K562 (cell line): ENCODE data around the gene RAI14. TPM values are rescaled to one million over a fixed set of nuclear protein-coding genes. Genes with fewer than 3 reads are reported as not detected.
A peak's percentile ranks its signal among the peaks of the same experiment; 100 is the strongest.

Source experiments
- ESRRA ChIP-seq: fragments of 450-650 bp; IDR thresholded peaks from 2 replicates; pipeline ENCODE4 v1.6.1; 2014; ENCODE audit warnings: low read depth, mild to moderate bottlenecking, moderate library complexity, borderline replicate concordance
- PHF20 ChIP-seq: fragments of 450-650 bp; IDR thresholded peaks from 2 replicates; pipeline ENCODE4 v1.6.1; 2018; ENCODE audit not compliant: partially characterized antibody
- POLR2A ChIP-seq: fragments of 450-650 bp; conservative IDR thresholded peaks from 2 replicates; pipeline ENCODE4 v1.6.1; 2016
- PTTG1 ChIP-seq: fragments of 450-650 bp; IDR thresholded peaks from 2 replicates; pipeline ENCODE4 v1.6.1; 2016; ENCODE audit warnings: low read depth, mild to moderate bottlenecking, missing genetic modification characterization, missing compliant biosample characterization
- SIN3B ChIP-seq: fragments of 450-650 bp; IDR thresholded peaks from 2 replicates; pipeline ENCODE4 v1.6.1; 2017; ENCODE audit warnings: low read depth, mild to moderate bottlenecking, moderate library complexity
- ZFX ChIP-seq: sonication (generic); formaldehyde crosslinking; IDR thresholded peaks from 2 replicates; pipeline ENCODE4 v1.8.0; 2022; ENCODE audit warnings: mild to moderate bottlenecking, missing genetic modification reagents, moderate library complexity
- ZNF24 ChIP-seq: fragments of 450-650 bp; IDR thresholded peaks from 2 replicates; pipeline ENCODE4 v1.6.1; 2016
- ZNF324 ChIP-seq: fragments of 250-450 bp; sonication (Bioruptor Pico); IDR thresholded peaks from 2 replicates; pipeline ENCODE4 v1.4.0; 2020; ENCODE audit warnings: mild to moderate bottlenecking
- polyA plus RNA-seq, 8 experiments: library from polyadenylated mRNA; depleted of rRNA in 4 of 8; stranded (reverse) in 5 of 8; unstranded in 3 of 8; fragments of >200 nt; fragmentation: Nextera tagmentation in 2 of 8; fragmentation: Illumina TruSeq in 1 of 8; extraction: Ambion mirVana in 2 of 8; extraction: Trizol in 1 of 8; gene quantifications; 2 replicates each; pipeline versions ENCODE4 v1.2.1 to v1.2.3, GENCODE V29; 2011 to 2014; ENCODE audit warnings: inconsistent platforms in 1 of 8, missing spikeins in 1 of 8
- total RNA-seq, 7 experiments: library from RNA; depleted of rRNA in 6 of 7; stranded (reverse); fragments of >200 nt in 6 of 7; fragmentation: Illumina TruSeq in 2 of 7; extraction: Trizol in 2 of 7; gene quantifications; 2 replicates each; pipeline versions ENCODE4 v1.2.1 to v1.2.3, GENCODE V29; 2011 to 2021; ENCODE audit warnings: low replicate concordance in 1 of 7
- TF ChIP-seq, protein P1 (sequence below), 2 experiments: fragments of 450-650 bp in 1 of 2; sonication (generic) in 1 of 2; formaldehyde crosslinking in 1 of 2; IDR thresholded peaks; 2 replicates each; pipeline versions ENCODE4 v1.7.1 to v1.9.0; 2016 to 2022; ENCODE audit warnings: inconsistent platforms in 1 of 2, mild to moderate bottlenecking in 1 of 2, missing genetic modification reagents in 1 of 2
- TF ChIP-seq, protein P2 (sequence below): sonication (generic); formaldehyde crosslinking; IDR thresholded peaks from 2 replicates; pipeline ENCODE4 v1.8.1; 2023; ENCODE audit warnings: mild to moderate bottlenecking, missing genetic modification reagents
- TF ChIP-seq, protein P3 (sequence below): sonication (generic); formaldehyde crosslinking; IDR thresholded peaks from 2 replicates; pipeline ENCODE4 v1.8.0; 2022; ENCODE audit warnings: missing genetic modification reagents, mild to moderate bottlenecking, borderline replicate concordance

RAI14 gene
- total and polyA plus RNA-seq, 9 of the 15 experiments (the other 6 are each of a cell fraction or from before 2014, with no cell fraction given), result 11.3 to 82.5 (median 34.8) TPM

DNA sequence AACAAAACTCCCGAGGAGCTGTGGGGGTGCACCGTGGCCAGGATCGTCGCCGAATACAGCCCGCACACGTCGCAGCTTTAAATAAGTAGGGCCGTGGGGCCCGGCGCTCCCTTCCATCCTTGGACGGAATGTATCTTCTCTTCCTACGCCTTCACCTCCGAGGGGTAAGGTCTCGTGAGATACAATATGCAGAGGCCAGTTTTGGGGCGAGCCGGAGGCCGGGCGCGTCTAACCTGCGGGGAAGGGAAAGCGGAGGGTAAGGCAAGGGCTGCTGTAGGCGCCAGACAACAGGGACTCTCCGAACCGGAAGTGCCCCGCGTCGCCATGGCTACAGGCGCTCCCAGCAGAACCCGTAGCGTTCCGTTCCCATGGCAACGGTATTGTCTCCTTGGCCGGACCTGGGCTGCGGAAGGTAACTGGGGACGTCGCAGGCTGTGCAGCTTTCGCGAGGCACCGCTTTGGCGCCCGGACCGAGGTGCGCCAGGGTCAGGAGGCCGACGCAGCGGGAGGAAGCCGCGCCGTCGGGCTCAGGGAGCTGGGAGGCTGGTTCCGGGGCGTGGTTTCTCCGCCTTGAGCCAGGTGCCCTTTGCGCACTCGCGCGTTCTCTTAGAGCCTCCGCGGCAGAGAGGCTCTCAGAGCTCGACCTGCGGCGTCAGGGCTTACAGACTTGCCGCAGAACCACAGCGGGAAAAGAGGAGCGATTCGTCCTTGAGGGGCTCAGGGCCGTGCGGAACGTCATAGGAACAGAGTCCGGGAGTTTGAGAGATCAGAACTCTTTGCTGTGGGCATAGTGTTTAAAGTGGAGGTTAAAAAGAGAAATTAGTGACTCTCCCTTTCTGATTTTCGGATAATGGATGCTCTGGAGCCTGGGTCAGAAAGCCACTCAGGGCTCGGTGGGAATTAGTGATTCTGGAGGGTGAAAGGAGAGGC lies 182.9 kb downstream of the RAI14 start, which contains the start of gene TTC23L (continued):
- TF ChIP-seq, protein P1, sequence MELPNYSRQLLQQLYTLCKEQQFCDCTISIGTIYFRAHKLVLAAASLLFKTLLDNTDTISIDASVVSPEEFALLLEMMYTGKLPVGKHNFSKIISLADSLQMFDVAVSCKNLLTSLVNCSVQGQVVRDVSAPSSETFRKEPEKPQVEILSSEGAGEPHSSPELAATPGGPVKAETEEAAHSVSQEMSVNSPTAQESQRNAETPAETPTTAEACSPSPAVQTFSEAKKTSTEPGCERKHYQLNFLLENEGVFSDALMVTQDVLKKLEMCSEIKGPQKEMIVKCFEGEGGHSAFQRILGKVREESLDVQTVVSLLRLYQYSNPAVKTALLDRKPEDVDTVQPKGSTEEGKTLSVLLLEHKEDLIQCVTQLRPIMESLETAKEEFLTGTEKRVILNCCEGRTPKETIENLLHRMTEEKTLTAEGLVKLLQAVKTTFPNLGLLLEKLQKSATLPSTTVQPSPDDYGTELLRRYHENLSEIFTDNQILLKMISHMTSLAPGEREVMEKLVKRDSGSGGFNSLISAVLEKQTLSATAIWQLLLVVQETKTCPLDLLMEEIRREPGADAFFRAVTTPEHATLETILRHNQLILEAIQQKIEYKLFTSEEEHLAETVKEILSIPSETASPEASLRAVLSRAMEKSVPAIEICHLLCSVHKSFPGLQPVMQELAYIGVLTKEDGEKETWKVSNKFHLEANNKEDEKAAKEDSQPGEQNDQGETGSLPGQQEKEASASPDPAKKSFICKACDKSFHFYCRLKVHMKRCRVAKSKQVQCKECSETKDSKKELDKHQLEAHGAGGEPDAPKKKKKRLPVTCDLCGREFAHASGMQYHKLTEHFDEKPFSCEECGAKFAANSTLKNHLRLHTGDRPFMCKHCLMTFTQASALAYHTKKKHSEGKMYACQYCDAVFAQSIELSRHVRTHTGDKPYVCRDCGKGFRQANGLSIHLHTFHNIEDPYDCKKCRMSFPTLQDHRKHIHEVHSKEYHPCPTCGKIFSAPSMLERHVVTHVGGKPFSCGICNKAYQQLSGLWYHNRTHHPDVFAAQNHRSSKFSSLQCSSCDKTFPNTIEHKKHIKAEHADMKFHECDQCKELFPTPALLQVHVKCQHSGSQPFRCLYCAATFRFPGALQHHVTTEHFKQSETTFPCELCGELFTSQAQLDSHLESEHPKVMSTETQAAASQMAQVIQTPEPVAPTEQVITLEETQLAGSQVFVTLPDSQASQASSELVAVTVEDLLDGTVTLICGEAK (IDR thresholded peaks at IDR 0.05), result peak; percentile 95
- TF ChIP-seq, protein P1 (CRISPR knock-in tag; IDR thresholded peaks at IDR 0.05), result no peak
- TF ChIP-seq SIN3B (peak; percentile 59), PTTG1 (tag) (no peak), ESRRA (0 out of 2 replicates have a peak, but pooled peaks have one; percentile 53), ZFX (peak; percentile 68), ZNF324 (CRISPR knock-in tag) (no peak), PHF20 (peak; percentile 76), ZNF24 (no peak), POLR2A (peak; percentile 85)
- TF ChIP-seq, protein P2, sequence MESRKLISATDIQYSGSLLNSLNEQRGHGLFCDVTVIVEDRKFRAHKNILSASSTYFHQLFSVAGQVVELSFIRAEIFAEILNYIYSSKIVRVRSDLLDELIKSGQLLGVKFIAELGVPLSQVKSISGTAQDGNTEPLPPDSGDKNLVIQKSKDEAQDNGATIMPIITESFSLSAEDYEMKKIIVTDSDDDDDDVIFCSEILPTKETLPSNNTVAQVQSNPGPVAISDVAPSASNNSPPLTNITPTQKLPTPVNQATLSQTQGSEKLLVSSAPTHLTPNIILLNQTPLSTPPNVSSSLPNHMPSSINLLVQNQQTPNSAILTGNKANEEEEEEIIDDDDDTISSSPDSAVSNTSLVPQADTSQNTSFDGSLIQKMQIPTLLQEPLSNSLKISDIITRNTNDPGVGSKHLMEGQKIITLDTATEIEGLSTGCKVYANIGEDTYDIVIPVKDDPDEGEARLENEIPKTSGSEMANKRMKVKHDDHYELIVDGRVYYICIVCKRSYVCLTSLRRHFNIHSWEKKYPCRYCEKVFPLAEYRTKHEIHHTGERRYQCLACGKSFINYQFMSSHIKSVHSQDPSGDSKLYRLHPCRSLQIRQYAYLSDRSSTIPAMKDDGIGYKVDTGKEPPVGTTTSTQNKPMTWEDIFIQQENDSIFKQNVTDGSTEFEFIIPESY, result peak; percentile 61; the same call in 1 of the 2 replicates
- TF ChIP-seq, protein P3, sequence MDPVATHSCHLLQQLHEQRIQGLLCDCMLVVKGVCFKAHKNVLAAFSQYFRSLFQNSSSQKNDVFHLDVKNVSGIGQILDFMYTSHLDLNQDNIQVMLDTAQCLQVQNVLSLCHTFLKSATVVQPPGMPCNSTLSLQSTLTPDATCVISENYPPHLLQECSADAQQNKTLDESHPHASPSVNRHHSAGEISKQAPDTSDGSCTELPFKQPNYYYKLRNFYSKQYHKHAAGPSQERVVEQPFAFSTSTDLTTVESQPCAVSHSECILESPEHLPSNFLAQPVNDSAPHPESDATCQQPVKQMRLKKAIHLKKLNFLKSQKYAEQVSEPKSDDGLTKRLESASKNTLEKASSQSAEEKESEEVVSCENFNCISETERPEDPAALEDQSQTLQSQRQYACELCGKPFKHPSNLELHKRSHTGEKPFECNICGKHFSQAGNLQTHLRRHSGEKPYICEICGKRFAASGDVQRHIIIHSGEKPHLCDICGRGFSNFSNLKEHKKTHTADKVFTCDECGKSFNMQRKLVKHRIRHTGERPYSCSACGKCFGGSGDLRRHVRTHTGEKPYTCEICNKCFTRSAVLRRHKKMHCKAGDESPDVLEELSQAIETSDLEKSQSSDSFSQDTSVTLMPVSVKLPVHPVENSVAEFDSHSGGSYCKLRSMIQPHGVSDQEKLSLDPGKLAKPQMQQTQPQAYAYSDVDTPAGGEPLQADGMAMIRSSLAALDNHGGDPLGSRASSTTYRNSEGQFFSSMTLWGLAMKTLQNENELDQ, result no peak
